ENCODE data around the gene OR3A3. TPM values are rescaled to one million over a fixed set of nuclear protein-coding genes. Genes with fewer than 3 reads are reported as not detected.

OR3A3 gene
- total and polyA plus RNA-seq, 12 donors: not detected

- DNase-seq: no peak
- 91 to 92% methylated on average over 21 of the region's 21 CpGs for WGBS, 2 donors
- Histone ChIP-seq H3K4me3 (no peak overlapping the region), H3K27ac (no peak overlapping the region), H3K9me3 (no peaks in the 10 kb centered on the region), H3K27me3 (no peaks in the 10 kb centered on the region), H3K36me3 (no peaks in the 10 kb centered on the region), H3K4me1 (peaks cover 0 to 13% (median 0%) of the 10 kb centered on the region in 9 donors)
- no peak for ATAC-seq
- intact Hi-C loops (cut with DNase I): no loop called here
- no peak for TF ChIP-seq CTCF (IDR thresholded peaks at IDR 0.05)
Measured at GRCh38 chr17:3472137-3472536, 61.0 kb downstream of the OR3A3 start.

Other genes starting within 250 kb of the OR3A3 start
- not detected for gene OR1A2, start 213.9 kb upstream of the OR3A3 start, total RNA-seq
- not detected for gene OR1A2, start 213.9 kb upstream of the OR3A3 start, polyA plus RNA-seq
- not detected for gene OR1A1, start 203.7 kb upstream of the OR3A3 start, total RNA-seq
- not detected for gene OR1A1, start 203.7 kb upstream of the OR3A3 start, polyA plus RNA-seq
- gene OR3A1, start 113.0 kb upstream of the OR3A3 start, total RNA-seq: not detected
- gene OR3A1, start 113.0 kb upstream of the OR3A3 start, polyA plus RNA-seq: not detected
- 1 to 10 TPM in 1 of 10 donors, under 1 TPM in 2, not detected in 7; 0.13 to 2.3 (median 0.28) TPM for gene OR3A2, start 25.1 kb upstream of the OR3A3 start, total RNA-seq
- gene OR3A2, start 25.1 kb upstream of the OR3A3 start, polyA plus RNA-seq: not detected
- gene OR1E1, start 13.0 kb upstream of the OR3A3 start, total RNA-seq: under 1 TPM in 1 of 10 donors, not detected in 9; 0.32 TPM
- not detected for gene OR1E1, start 13.0 kb upstream of the OR3A3 start, polyA plus RNA-seq
- gene OR1E2, start 22.5 kb downstream of the OR3A3 start, total RNA-seq: under 1 TPM in 1 of 10 donors, not detected in 9; 0.43 TPM
- not detected for gene OR1E2, start 22.5 kb downstream of the OR3A3 start, polyA plus RNA-seq
- gene SPATA22, start 60.4 kb downstream of the OR3A3 start, total RNA-seq: 1 to 10 TPM in 1 of 10 donors, under 1 TPM in 7, not detected in 2; 0.21 to 3.1 (median 0.45) TPM
- under 1 TPM; 0.09 to 0.37 TPM for gene SPATA22, start 60.4 kb downstream of the OR3A3 start, polyA plus RNA-seq
- 1 to 10 TPM in 9 of 10 donors, under 1 TPM in 1; 0.34 to 2.9 (median 1.5) TPM for gene ASPA, start 64.6 kb downstream of the OR3A3 start, total RNA-seq
- gene ASPA, start 64.6 kb downstream of the OR3A3 start, polyA plus RNA-seq: 1 to 10 TPM in 1 of 2 donors, under 1 TPM in 1; 0.26 to 1.8 TPM
- gene TRPV3, start 146.4 kb downstream of the OR3A3 start, total RNA-seq: 1 to 10 TPM in 5 of 10 donors, under 1 TPM in 5; 0.17 to 1.8 (median 1.1) TPM
- gene TRPV3, start 146.4 kb downstream of the OR3A3 start, polyA plus RNA-seq: 1 to 10 TPM in 1 of 2 donors, under 1 TPM in 1; 0.19 to 2.8 TPM
- gene TRPV1, start 198.0 kb downstream of the OR3A3 start, total RNA-seq: 1 to 10 TPM; 2.2 to 6.5 (median 3.7) TPM
- gene TRPV1, start 198.0 kb downstream of the OR3A3 start, polyA plus RNA-seq: 10 to 100 TPM in 1 of 2 donors, 1 to 10 TPM in 1; 2.1 to 12.5 TPM
- 1 to 10 TPM; 2.6 to 5.8 (median 4.2) TPM for gene SHPK, start 224.9 kb downstream of the OR3A3 start, total RNA-seq
- gene SHPK, start 224.9 kb downstream of the OR3A3 start, polyA plus RNA-seq: 1 to 10 TPM; 2.3 to 7.6 TPM
- 10 to 100 TPM in 1 of 10 donors, 1 to 10 TPM in 9; 5.2 to 11.8 (median 8.0) TPM for gene CTNS, start 225.4 kb downstream of the OR3A3 start, total RNA-seq
- 1 to 10 TPM; 7.5 to 7.6 TPM for gene CTNS, start 225.4 kb downstream of the OR3A3 start, polyA plus RNA-seq

Data from heart right ventricle (tissue), 16 donors.